Activated T-helper 9 cell treated with anti-CD3 and anti-CD28 coated beads, Interleukin-2, amount 50 U/mL, for 16 hours (primary cell): ENCODE results near the gene ZFX.

Experiments used
- DNase-seq: peaks from one replicate; pipeline ENCODE4 v3.0.0-alpha.2; 2020; ENCODE audit warnings: low read depth

Gene ZFX

GRCh38 chrX:24241822-24242648 is 92.5 kb downstream of the ZFX start:
- no peak for DNase-seq

DNA sequence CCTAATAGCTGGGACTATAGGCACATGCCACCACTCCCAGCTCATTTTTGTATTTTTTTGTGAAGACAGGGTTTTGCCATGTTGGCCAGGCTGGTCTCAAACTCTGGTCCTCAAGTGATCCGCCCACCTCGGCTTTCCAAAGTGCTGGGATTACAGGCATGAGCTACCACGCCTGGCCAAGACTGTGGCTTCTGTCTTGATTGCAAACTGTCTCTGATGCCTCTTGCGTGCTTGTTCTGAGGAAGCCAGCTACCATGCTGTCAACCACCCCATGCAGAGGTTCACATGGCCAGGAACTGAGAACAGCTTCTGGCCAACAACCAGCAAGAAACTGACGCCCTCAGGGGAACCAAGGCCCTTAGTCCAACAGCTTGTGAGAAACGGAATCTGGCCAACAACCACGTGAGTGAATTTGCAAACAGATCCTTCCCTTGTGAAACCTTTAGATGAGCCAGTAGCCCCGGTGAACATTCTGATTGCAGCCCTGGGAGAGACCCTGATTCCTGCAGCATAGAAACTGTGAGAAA is 93.2 kb downstream of the ZFX start:
- DNase-seq = no peak

DNA sequence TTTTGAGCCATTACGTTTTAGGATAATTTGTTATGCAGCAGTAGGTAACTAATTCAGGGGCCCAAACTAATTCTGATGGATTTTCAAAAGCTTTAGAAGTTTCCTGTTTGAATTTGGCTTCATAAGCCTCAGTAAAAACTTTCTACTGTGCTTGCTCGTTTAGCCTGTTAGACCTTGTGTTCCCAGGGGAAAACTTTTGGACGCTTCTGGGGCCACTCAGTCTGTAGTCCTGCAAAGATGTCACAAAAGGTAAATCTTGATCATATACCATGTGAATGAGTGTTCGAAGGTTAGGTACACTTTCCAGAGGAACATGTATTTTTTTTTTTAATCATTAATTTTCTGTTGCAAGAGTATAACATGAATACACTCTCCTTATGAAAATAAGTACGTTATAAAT is 93.7 kb downstream of the ZFX start:
- DNase-seq = no peak

DNA sequence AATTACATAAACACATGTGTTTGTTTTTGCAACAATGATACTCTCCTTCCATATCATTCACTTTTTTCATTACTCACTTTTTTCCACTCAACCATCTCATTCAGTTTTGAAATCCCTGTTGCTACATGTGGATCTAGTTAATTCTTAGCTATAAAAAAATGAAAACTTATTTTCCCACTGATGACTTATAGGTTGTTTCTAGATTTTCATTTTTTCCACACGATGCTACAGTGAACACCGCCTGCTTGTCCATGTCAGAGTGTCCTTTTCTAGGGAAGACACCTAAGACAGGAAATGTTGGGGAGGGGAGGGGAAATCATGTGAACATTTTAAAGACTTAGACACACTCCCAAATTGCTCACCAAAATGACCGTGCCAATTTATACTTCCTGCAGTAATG is 94.2 kb downstream of the ZFX start:
- DNase-seq = no peak

DNA sequence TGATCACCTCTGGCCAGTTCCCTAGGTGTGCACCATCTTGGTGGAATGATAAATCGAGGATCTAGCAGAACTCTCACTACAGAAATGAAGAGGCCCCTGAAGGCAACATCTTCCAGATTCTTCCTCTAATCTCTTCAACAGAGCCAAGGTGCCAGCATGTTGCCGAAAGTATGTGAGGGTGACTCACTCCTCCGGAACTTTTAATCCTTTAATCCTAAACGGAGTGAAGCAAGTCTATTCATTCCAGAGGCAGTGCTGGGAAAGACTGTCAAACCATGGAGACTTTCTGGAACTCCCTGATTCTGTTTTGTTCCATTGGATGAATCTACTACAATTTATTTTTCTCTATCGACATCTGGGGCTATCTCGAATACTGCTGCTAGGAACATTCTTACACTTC is 95.7 kb downstream of the ZFX start:
- no peak for DNase-seq

DNA sequence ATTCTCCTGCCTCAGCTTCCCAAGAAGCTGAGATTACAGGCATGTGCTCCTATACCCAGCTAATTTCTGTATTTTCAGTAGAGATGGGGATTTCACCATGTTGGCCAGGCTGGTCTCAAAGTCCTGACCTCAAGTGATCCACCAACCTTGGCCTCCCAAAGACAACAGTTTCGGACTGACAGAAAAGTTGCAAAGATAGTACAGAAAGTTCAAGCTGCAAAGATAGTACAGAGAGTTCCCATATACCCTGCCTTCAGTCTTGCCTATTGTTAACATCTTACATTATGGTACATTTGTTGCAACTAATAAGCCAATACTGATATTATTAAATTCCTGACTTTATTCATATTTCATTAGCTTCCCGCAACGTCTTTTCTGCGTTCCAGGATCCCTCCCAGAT is 98.5 kb downstream of the ZFX start:
- DNase-seq = no peak

DNA sequence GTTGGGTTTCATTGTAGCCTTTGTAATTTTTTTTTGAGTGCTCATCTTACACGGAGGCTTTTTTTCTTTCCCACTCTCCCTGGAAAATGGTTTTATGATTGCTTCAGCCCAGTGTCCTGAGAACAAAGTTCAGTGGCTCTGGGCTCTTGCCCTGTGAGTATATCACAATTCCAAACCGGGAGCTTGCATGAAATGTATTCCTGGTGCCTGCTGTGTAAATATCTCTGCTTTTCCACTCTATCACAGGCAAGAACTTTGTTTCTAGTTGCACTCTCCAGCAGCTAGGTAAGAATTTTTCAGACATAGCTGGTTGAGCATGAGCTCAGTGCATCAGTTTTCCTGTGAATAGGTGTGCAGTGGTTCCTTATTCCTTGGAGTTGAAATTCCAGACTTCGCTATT is 103.5 kb downstream of the ZFX start:
- DNase-seq = no peak

GRCh38 chrX:24253469-24253868 is 103.9 kb downstream of the ZFX start:
- no peak for DNase-seq

DNA sequence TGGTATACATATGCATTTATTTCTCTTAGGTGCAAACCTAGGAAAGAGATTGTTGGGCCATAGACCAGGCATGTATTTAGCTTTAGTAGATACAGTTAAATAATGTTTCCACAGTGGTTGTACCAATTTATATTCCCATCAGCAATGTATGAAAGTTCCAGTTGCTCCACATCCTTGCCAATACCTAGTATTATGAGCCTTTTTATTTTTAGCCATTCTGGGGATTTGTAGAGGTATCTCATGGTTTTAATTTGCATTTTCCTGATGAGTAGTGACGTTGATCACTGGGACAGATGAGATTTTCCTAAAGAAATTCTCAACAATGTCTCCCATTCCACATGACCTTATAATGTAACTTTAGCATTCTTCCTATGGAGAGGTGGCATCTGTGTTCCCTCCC is 107.5 kb downstream of the ZFX start:
- DNase-seq = no peak

DNA sequence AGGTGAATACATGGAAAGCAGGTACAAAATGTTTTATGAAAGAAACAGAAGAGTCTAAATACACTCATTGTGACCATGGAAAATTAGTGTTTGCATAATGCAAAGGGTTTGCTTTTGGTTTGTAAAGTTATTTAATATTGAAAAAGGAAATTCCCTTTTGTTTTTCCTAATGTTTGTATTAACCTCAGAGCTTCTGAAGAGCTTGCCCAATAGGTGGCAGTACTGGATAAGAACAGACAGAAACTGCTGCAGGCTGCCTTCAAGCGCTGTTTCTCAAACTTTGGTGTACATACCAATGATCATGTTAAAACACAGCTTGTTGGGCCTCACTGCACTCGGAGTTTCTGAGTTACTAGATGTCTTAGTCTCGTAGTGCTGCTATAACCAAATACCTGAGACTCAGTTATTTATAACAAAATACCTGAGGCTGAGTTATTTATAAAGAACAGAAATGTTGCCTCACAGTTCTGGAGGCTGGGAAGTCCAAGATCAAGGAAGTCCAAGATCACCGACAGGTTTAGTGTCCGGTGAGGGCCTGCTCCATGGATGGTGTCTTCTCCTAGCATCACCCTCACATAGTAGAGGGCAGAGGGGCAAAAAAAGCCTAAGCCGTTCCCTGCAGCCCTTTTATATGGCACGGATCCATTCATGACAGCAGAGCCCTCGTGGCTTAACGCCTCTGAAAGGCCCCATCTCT is 110.2 kb downstream of the ZFX start:
- no peak for DNase-seq

GRCh38 chrX:24260842-24261550 is 111.5 kb downstream of the ZFX start:
- no peak for DNase-seq

DNA sequence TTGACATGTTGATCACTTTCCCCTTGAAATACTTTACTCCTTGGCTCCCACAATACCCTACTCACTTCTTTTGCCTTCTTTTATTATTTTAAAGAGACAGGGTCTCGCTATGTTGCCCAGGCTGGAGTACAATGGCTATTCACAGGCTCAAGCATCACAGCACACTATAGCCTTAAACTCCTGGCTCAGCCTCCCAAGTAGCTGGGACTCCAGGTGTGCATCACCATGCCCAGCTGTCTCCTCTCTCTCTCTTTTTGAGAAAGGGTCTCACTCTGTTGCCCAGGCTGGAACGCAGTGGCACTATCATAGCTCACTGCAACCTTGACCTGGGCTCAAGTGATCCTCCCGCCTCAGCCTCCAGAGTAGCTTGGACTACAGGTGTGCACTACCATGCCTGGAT is 112.8 kb downstream of the ZFX start:
- no peak for DNase-seq

DNA sequence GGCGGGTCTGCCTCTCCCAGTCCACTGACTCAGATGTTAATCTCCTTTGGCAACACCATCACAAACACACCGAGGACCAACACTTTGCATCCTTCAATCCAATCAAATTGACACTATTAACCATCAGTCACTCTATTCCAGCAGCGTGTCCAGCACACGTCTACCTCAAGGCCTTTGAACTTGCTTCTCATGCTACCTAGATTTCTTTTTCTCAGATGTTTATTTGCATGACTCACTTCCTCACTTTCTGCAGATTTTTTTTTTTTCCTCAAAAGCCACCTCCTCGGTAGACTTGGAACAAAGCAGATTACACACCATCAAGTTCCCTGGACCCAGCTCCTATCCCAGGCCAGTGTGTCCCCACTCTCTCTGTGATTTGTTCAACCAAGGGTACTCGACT is 114.9 kb downstream of the ZFX start:
- DNase-seq = no peak
